H1 (cell line): ENCODE measurements around the gene NELFCD. TPM values are rescaled to one million over a fixed set of nuclear protein-coding genes. Genes with fewer than 3 reads are reported as not detected.

Source experiments
- CTCF ChIA-PET: fragments of 300-600 bp; sonication (Branson Sonifier 250); formaldehyde crosslinking; loops from one replicate; lab custom pipeline; 2021; ENCODE audit not compliant: partially characterized antibody; lab: Charles Lee
- POLR2A ChIA-PET: fragments of 300-600 bp; sonication (Branson Sonifier 250); formaldehyde crosslinking; loops from one replicate; lab custom pipeline; 2021; ENCODE audit warnings: inconsistent platforms; ENCODE audit not compliant: partially characterized antibody; lab: Charles Lee
- DNase-seq, 2 experiments: peaks; one replicate each; pipeline versions ENCODE4 v3.0.0 to v3.0.0-alpha.2; 2010 to 2022; ENCODE audit warnings: low spot score in 2 of 2, low read depth in 1 of 2, mixed read lengths in 1 of 2
- FAIRE-seq: peaks from 2 replicates; lab custom pipeline; 2011; peaks lifted over from hg19 to GRCh38; lab: Jason Lieb, UNC
- H2AFZ ChIP-seq: 2 replicates; pipeline ENCODE4 v1.8.1; 2012; ENCODE audit warnings: low read length, inconsistent platforms
- H2AK5ac ChIP-seq: 2 replicates; pipeline ENCODE4 v1.6.1; 2013; ENCODE audit warnings: low read depth, low read length
- H2BK120ac ChIP-seq: replicated peaks from 2 replicates; pipeline ENCODE3; 2013; ENCODE audit warnings: low read depth, low read length, inconsistent platforms
- H2BK12ac ChIP-seq: 2 replicates; pipeline ENCODE4 v1.6.1; 2013; ENCODE audit warnings: low read depth, low read length
- H2BK15ac ChIP-seq: 2 replicates; pipeline ENCODE4 v1.6.1; 2013; ENCODE audit warnings: low read length
- H2BK20ac ChIP-seq: 2 replicates; pipeline ENCODE4 v1.6.1; 2013; ENCODE audit warnings: low read length
- H2BK5ac ChIP-seq: 2 replicates; pipeline ENCODE4 v1.6.1; 2013; ENCODE audit warnings: low read depth, low read length
- H3K14ac ChIP-seq: 2 replicates; pipeline ENCODE4 v1.6.1; 2013; ENCODE audit warnings: inconsistent platforms; ENCODE audit not compliant: insufficient read length
- H3K18ac ChIP-seq: 2 replicates; pipeline ENCODE4 v1.6.1; 2013; ENCODE audit warnings: low read length; ENCODE audit errors: extremely low read depth
- H3K23ac ChIP-seq: 2 replicates; pipeline ENCODE4 v1.6.1; 2013; ENCODE audit warnings: inconsistent platforms; ENCODE audit not compliant: insufficient read length
- H3K23me2 ChIP-seq: 2 replicates; pipeline ENCODE4 v1.6.1; 2013; ENCODE audit warnings: low read depth, low read length
- H3K27ac ChIP-seq: 2 replicates; pipeline ENCODE4 v1.6.1; 2011; ENCODE audit warnings: low read depth, low read length, inconsistent platforms
- H3K27me3 ChIP-seq, 4 experiments: replicated peaks in 1 of 4; 1 replicate in 1 of 4; 2 replicates in 3 of 4; pipeline versions ENCODE4 v1.6.1 to v1.8.1; 2011 to 2013; ENCODE audit warnings: low read length in 3 of 4, mild to moderate bottlenecking in 3 of 4, inconsistent platforms in 2 of 4, mixed read lengths in 2 of 4, moderate library complexity in 1 of 4; ENCODE audit not compliant: control insufficient read depth in 3 of 4, insufficient read depth in 3 of 4; ENCODE audit errors: extremely low read depth in 1 of 4
- H3K36me3 ChIP-seq, 4 experiments: 2 replicates each; pipeline versions ENCODE4 v1.6.1 to v1.8.1; 2011 to 2013; ENCODE audit warnings: mild to moderate bottlenecking in 4 of 4, low read length in 3 of 4, moderate library complexity in 2 of 4, control low read depth in 1 of 4, inconsistent platforms in 1 of 4; ENCODE audit not compliant: insufficient read depth in 4 of 4, control insufficient read depth in 2 of 4
- H3K4ac ChIP-seq: replicated peaks from 2 replicates; pipeline ENCODE3; 2013; ENCODE audit warnings: low read length, low read depth, mixed read lengths, inconsistent platforms; ENCODE audit not compliant: insufficient read length
- H3K4me1 ChIP-seq, 4 experiments: replicated peaks in 1 of 4; 1 replicate in 1 of 4; 2 replicates in 3 of 4; pipeline versions ENCODE4 v1.6.1 to v1.8.1; 2011 to 2013; ENCODE audit warnings: low read length in 3 of 4, inconsistent platforms in 2 of 4, mixed read lengths in 1 of 4; ENCODE audit not compliant: insufficient read depth in 4 of 4, control insufficient read depth in 3 of 4
- H3K4me2 ChIP-seq, 2 experiments: 2 replicates each; pipeline versions ENCODE4 v1.6.1 to v1.8.1; 2011 to 2013; ENCODE audit warnings: low read depth in 2 of 2, low read length in 2 of 2, control low read depth in 1 of 2, inconsistent platforms in 1 of 2, mild to moderate bottlenecking in 1 of 2; ENCODE audit not compliant: insufficient read depth in 1 of 2
- H3K4me3 ChIP-seq, 4 experiments: fragments of 200-600, 300-600 bp in 1 of 4; sonication (generic), shearing (Covaris generic), sonication (Bioruptor Twin) in 1 of 4; 2 replicates each; pipeline versions ENCODE4 v1.5.1 to v1.8.1; 2011 to 2016; ENCODE audit warnings: low read length in 4 of 4, low read depth in 3 of 4, control low read depth in 2 of 4, inconsistent platforms in 2 of 4, mild to moderate bottlenecking in 2 of 4, mixed read lengths in 1 of 4, moderate library complexity in 1 of 4; ENCODE audit not compliant: insufficient read depth in 2 of 4; ENCODE audit errors: extremely low read depth in 1 of 4
- H3K56ac ChIP-seq: replicated peaks from 2 replicates; pipeline ENCODE3; 2013; ENCODE audit warnings: low read depth, mild to moderate bottlenecking, mixed read lengths, low read length, inconsistent platforms; ENCODE audit not compliant: insufficient read length
- H3K79me1 ChIP-seq: 2 replicates; pipeline ENCODE4 v1.6.1; 2013; ENCODE audit warnings: low read depth, low read length, control low read depth
- H3K79me2 ChIP-seq, 2 experiments: 2 replicates each; pipeline versions ENCODE4 v1.6.1 to v1.8.1; 2012 to 2013; ENCODE audit warnings: low read length in 2 of 2, mild to moderate bottlenecking in 2 of 2, inconsistent platforms in 1 of 2; ENCODE audit not compliant: insufficient read depth in 2 of 2, control insufficient read depth in 1 of 2
- H3K9ac ChIP-seq, 4 experiments: replicated peaks in 1 of 4; 1 replicate in 1 of 4; 2 replicates in 3 of 4; pipeline versions ENCODE4 v1.6.1 to v1.8.1; 2011 to 2013; ENCODE audit warnings: low read depth in 3 of 4, low read length in 3 of 4, control low read depth in 2 of 4, mild to moderate bottlenecking in 2 of 4, moderate library complexity in 2 of 4, inconsistent platforms in 1 of 4; ENCODE audit errors: extremely low read depth in 1 of 4
- H3K9me3 ChIP-seq, 2 experiments: 2 replicates each; pipeline versions ENCODE4 v1.6.1 to v1.8.1; 2012 to 2013; ENCODE audit warnings: mild to moderate bottlenecking in 2 of 2, moderate library complexity in 2 of 2, control low read depth in 1 of 2, inconsistent platforms in 1 of 2, low read depth in 1 of 2, low read length in 1 of 2, mixed read lengths in 1 of 2; ENCODE audit not compliant: insufficient read depth in 2 of 2
- H4K20me1 ChIP-seq, 2 experiments: replicated peaks in 1 of 2; 2 replicates each; pipeline versions ENCODE3 to v1.8.1; 2011 to 2013; ENCODE audit warnings: inconsistent platforms in 2 of 2, low read length in 2 of 2, mild to moderate bottlenecking in 1 of 2; ENCODE audit not compliant: insufficient read depth in 2 of 2, control insufficient read depth in 1 of 2
- H4K5ac ChIP-seq: 2 replicates; pipeline ENCODE4 v1.6.1; 2013; ENCODE audit warnings: low read length, low read depth, mixed read lengths, inconsistent platforms; ENCODE audit not compliant: insufficient read length
- H4K8ac ChIP-seq: 2 replicates; pipeline ENCODE4 v1.8.0; 2013; ENCODE audit warnings: mild to moderate bottlenecking, moderate library complexity, low read length, inconsistent platforms; ENCODE audit not compliant: insufficient read depth; ENCODE audit errors: extremely low read depth
- H4K91ac ChIP-seq: replicated peaks from 2 replicates; pipeline ENCODE3; 2013; ENCODE audit warnings: low read length, mixed read lengths, inconsistent platforms; ENCODE audit not compliant: insufficient read length
- GTF2F1 ChIP-seq: IDR thresholded peaks from 2 replicates; pipeline ENCODE4 v1.6.1; 2012; ENCODE audit warnings: low read depth, low read length, improper control_type of control experiment, borderline replicate concordance
- POU5F1 ChIP-seq: IDR thresholded peaks from 2 replicates; pipeline ENCODE4 v1.6.1; 2011; ENCODE audit warnings: low read depth, mild to moderate bottlenecking, low read length, moderate library complexity
- RAD21 ChIP-seq, 2 experiments: IDR thresholded peaks in 1 of 2; conservative IDR thresholded peaks in 1 of 2; 2 replicates each; pipeline ENCODE4 v1.6.1; 2011; ENCODE audit warnings: low read depth in 2 of 2, low read length in 2 of 2, improper control_type of control experiment in 1 of 2, inconsistent platforms in 1 of 2, mild to moderate bottlenecking in 1 of 2, moderate library complexity in 1 of 2
- RBBP5 ChIP-seq: IDR thresholded peaks from 2 replicates; pipeline ENCODE4 v1.7.1; 2012; ENCODE audit warnings: low read depth, mild to moderate bottlenecking, inconsistent platforms, low read length, moderate library complexity, borderline replicate concordance
- SRF ChIP-seq: IDR thresholded peaks from 2 replicates; pipeline ENCODE4 v1.6.1; 2011; ENCODE audit warnings: mild to moderate bottlenecking, low read depth, low read length, moderate library complexity
- TBP ChIP-seq: IDR thresholded peaks from 2 replicates; pipeline ENCODE4 v1.6.1; 2011; ENCODE audit warnings: low read depth, low read length, improper control_type of control experiment
- WGBS, 2 experiments: shearing (Covaris generic) in 1 of 2; methylation state at CpG; one replicate each; pipeline versions ENCODE4 v1.1.6 to v1.1.7; 2013 to 2015; ENCODE audit warnings: low lambda C conversion rate in 2 of 2, mixed read lengths in 2 of 2, inconsistent platforms in 1 of 2, low coverage in 1 of 2, missing lambda C conversion rate in 1 of 2; ENCODE audit not compliant: insufficient replicate concordance in 2 of 2, insufficient coverage in 1 of 2, insufficient read length in 1 of 2; ENCODE audit errors: extremely low coverage in 1 of 2, missing lambda C conversion rate in 1 of 2; 5-methylcytosine and 5-hydroxymethylcytosine counted together
- polyA plus RNA-seq, 7 experiments: library from polyadenylated mRNA; depleted of rRNA in 3 of 7; stranded (reverse) in 5 of 7; unstranded in 2 of 7; fragments of >200 nt in 5 of 7; fragments of 200-250 nt in 2 of 7; gene quantifications; 1 replicate in 5 of 7; 2 replicates in 1 of 7; 4 replicates in 1 of 7; pipeline versions ENCODE4 v1.2.1 to v1.2.3, GENCODE V29; 2011 to 2013; ENCODE audit warnings: missing spikeins in 2 of 7, mixed read lengths in 2 of 7
- total RNA-seq: library from RNA; stranded (reverse); fragmentation: NEBNext Ultra II Directional; extraction: Animal tissue kit (Norgen Biotek cat#: 25700); gene quantifications from 2 replicates; pipeline ENCODE4 v1.2.1, GENCODE V29; 2021

The NELFCD gene
- total and polyA plus RNA-seq, 2 of the 8 experiments (the other 6 are each of a cell fraction or from before 2014, with no cell fraction given): 35.5 to 59.6 TPM

GRCh38 chr20:59044295-59044694 is 63.2 kb downstream of the NELFCD start:
- Histone ChIP-seq H3K23me2 (peaks cover 2% of the 10 kb centered on the region; the same call in 1 of the 2 replicates), H2BK12ac (no peak overlapping the region), H3K14ac (no peak overlapping the region), H2BK15ac (no peak overlapping the region), H3K4me3 (no peak overlapping the region), H3K79me1 (no peaks in the 10 kb centered on the region; the same call in 1 of the 2 replicates), H3K23ac (no peak overlapping the region), H4K20me1 (no peaks in the 10 kb centered on the region), H2BK120ac (no peak overlapping the region), H3K9me3 (no peaks in the 10 kb centered on the region; a peak in 1 of 4 replicates), H3K27ac (no peak overlapping the region), H3K36me3 (no peaks in the 10 kb centered on the region), H3K4me1 (peaks cover 0 to 4% (median 0%) of the 10 kb centered on the region in 4 experiments; a peak in 1 of 7 replicates), H3K79me2 (peaks cover 11 to 28% of the 10 kb centered on the region in 2 experiments; a peak in 3 of 4 replicates), H2BK20ac (no peak overlapping the region), H4K5ac (no peak overlapping the region), H2AFZ (no peak overlapping the region), H3K27me3 (no peaks in the 10 kb centered on the region), H3K4me2 (no peak overlapping the region), H3K56ac (no peak overlapping the region), H3K18ac (no peak overlapping the region), H4K91ac (no peak overlapping the region), H2AK5ac (no peak overlapping the region), H3K4ac (no peak overlapping the region), H3K9ac (no peak overlapping the region), H4K8ac (no peak overlapping the region), H2BK5ac (no peak overlapping the region)
- DNase-seq (no peak), FAIRE-seq (no peak)
- WGBS, 2 experiments: 84% methylated on average over 3 of the region's 3 CpGs; no CpG with 5 or more reads in 1 of the 2 experiments
- POLR2A ChIA-PET: no interaction called here
- CTCF ChIA-PET: interaction anchor here (1.1 to 1.4 kb wide), 2 partner anchors 115 to 163 kb away, joined by 3 read pairs; no protein-coding TSS in a partner anchor
- TF ChIP-seq POU5F1: no peak
- no peak for TF ChIP-seq TBP
- TF ChIP-seq RBBP5: no peak
- no peak for TF ChIP-seq GTF2F1
- TF ChIP-seq RAD21 (IDR thresholded peaks at IDR 0.05 in 1 of 2, conservative IDR thresholded peaks at IDR 0.05 in 1 of 2; ENCODE audit: low read depth in 2 of 2, low read length in 2 of 2): no peak
- TF ChIP-seq SRF: no peak
